HG02759 (cell line): Measurements from ENCODE around the gene CEPT1.

Source experiments
- ATAC-seq: cut with Tn5 transposase; IDR thresholded peaks from one replicate; pipeline ENCODE4 v1.9.1; 2021; ENCODE audit warnings: mild to moderate bottlenecking, moderate library complexity; ENCODE audit not compliant: unreplicated experiment

CEPT1 gene

DNA sequence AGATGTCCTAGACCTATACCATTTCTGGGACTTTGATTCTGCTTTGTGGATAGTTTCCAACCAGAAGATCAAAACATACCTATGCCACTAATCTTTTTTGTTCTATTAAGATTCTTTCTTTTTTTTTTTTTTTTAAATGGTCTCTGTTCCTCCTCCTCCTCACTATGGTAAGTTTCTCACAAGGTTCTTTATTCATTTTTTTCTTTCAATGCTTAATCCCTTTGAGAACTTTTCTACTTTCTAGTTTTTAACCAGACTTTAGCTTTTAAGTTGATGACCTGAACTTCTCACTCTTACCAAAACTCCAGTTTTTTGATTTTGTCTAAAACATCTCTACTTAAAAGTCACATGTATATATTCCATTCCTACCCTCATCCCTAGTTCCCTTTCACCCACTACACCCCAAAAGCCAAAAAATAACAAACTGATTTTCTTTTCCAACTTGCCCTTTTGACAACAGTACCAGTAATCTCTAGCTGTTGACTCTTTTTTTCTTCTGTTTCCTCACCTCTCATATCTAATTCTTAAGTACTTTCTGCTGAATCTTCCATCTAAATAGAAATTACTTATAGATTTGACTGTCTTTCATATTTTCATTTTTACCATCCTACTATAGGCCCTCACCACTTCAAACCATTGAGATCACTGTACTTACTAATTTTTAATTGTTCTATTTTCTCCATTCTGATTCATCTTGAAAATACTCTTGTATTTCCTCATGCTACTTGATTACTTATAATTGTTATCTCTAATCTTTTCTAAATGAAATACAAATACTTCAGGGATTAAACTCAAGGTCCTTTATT lies 6.1 kb downstream of the CEPT1 start:
- no peak for ATAC-seq

DNA sequence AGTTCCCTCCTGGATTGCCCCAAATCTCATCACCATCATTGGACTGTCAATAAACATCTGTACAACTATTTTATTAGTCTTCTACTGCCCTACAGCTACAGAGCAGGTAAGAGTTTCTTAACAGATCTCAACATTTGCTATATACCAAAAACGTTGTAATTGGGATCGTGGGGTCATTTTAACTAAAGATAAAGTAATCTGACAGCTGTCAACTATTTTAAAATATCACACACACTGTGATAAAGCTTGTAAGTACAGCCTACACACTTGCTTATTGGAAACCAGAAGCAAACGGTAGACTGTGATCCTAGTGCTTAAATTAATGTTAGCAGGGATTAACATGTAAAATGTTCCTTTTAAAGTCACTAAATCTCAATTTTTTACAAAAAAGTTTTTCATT lies 7.9 kb downstream of the CEPT1 start:
- no peak for ATAC-seq

DNA sequence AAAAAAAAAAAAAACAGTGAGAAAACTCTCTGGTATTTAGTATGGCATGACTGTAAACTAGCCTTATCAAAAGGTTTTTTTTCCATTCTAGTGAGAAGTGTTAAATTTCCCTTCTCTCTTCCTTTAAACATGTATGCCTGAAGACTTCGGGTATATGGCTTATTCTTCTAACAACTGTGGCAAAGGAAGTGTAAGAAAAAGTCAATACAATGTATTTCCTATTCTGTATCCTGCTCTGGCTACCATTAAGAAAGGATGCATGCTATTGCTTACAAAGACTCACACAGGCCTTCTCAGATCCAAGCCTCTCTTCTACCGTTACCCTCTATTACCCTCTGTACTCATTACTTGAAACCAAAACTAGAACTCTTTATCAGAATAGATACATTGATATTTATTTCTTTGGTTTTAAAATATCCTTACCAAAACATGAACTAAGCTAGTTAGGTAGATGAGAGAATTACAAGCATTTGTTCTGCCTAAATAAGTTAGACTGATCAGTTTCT lies 8.4 kb downstream of the CEPT1 start:
- ATAC-seq: no peak

DNA sequence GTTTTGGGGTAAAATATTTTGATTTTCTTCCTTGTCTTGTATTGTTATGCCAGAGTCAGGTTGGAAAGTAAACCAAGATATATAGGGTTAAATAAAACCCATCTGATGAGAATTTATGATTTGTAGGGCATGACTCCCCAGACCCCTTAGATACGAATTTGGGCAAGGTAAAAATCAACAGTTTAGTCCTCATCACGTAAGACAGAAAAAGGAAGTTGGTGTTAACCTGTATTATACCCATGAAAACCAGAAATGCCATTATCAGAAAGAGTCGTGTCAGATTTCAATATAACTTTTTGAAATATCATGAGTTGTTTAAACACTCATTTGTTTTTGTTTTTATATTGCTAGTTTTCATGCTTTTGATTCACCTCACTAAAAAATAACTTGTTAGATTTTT lies 11.8 kb downstream of the CEPT1 start:
- ATAC-seq: no peak

DNA sequence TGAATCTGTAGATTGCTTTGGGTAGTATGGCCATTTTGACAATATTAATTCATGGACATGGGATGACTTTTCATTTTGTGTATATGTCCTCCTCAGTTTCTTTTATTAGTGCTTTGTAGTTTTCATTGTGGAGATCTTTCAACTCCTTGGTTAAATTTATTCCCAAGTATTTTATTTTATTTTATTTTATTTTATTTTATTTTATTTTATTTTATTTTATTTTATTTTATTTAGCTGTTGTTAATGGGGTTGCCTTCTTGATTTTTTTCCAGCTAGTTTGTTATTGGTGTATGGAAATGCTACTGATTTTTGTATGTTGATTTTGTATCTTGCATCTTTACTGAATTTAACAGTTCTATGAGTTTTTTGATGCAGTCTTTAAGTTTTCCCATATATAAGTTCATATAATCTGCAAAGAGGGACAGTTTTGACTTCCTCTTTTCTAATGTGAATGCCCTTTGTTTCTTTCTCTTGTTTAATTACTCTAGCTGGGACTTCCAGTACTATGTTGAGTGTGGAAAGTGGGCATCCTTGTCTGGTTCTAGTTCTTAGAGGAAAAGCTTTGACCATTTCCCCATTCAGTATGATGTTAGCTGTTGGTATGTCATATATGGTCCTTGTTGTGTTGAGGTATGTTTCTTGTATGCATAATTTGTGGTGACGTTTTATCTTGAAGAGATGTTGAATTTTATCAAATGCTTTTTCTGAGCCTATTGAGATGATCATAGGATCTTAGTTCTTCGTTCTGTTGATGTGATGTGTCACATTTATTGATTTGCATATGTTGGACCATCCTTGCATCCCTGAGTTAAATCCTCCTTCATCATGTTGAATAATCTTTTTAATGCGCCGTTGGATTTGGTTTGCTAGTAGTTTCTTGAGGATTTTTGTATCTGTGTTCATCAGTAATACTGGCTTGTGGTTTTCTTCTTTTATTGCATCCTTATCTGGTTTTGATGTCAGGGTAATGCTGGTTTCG lies 14.3 kb downstream of the CEPT1 start:
- ATAC-seq: no peak

DNA sequence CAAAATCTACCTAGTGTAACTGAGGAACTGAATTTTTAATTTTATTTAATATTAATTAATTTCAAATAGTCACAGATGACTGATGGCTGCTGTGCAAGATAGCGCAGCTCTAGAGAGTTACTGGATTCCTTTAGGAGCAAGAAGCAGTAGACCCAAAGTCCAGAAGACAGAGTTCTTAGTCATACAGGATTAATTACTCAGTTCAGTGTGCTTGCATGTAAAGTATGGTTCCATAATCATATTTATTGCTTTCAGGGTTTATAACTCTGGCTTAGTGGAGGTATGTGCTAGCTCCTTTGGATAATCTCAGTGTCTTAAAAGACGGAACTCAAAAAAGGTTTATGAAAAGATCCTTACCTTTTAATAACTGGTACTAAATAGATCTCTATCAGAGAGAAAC lies 17.4 kb downstream of the CEPT1 start:
- no peak for ATAC-seq

DNA sequence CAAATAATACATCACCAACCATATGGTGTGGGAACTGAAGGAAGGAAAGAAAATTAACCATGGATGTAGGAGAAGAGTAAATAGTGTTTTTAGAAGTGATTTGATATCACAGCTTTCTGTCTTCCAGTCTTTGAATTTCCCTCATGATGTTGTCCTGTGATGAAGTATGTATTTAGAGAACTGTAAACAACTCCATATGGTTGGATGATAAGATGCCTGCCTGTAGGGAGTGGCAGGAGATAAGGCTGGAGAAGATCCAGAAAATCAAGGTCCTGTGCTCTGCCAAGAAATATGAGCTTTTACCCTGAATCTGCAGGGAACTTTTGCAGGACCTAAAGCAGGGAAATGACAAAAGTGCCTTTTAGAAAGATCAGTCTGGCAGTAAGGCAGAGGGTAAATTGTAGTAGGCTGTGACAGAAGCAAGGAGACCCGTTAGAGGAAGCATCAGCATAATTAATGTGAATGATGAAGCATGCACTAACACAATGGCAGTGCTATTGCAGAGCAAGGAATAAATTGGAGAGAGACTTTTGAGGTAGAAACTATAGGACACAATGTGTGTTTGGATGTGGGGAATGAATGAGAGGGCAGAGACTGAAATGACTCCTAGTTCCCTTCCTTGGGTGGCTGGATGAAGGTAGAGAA lies 21.9 kb downstream of the CEPT1 start:
- ATAC-seq: no peak

DNA sequence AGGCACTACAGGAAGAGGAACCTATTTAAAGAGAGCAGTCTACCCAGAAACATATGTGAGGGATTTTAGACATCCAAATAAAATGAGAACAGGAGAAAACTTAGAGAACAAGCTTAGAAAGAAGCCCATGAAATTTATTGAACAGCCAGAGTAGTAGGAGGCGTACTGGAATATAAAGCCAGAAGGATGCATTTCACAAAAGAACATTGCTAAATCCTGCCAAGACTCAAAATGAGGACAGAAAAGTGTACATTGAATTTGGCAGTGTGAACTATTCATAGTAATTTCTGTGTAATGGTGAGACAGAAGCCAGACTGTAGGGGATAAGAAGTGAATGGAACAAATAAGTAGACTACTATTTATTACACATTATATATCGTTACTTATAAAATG lies 22.5 kb downstream of the CEPT1 start:
- no peak for ATAC-seq

DNA sequence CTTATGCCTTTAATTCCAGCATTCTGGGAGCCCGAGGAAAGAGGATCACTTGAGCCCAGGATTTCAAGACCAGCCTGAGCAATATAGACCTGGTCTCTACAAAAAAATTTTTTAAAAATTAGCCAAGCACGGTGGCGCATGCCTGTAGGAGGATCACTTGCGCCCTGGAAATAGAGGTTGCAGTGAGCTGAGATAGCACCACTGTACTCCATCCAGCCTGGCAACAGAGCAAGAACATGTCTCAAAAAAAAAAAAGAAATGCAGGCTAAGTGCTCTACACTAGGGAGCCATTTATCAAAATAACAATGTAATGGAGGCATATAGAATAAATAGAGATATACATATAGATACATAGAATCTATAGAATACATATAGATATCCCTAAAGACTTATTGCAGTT lies 23.3 kb downstream of the CEPT1 start:
- no peak for ATAC-seq

DNA sequence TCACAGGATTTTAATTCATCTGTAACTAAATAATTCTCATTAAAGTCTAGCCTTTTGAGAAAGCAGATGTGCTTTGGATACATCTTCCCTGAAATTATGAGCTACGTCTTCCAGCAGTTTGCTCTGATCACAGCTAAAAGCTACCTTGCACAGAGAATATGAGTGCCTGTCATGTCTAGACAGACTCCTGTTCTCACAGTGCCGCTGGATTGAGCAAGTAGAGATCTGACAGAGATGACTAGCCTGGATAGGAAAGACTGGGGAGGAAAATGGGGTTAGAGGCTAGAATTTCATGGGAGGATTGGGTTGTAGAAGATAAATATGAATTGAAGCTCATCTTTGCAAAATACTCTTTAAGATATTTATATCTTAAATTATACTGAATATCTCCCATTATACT lies 24.1 kb downstream of the CEPT1 start:
- ATAC-seq: no peak

DNA sequence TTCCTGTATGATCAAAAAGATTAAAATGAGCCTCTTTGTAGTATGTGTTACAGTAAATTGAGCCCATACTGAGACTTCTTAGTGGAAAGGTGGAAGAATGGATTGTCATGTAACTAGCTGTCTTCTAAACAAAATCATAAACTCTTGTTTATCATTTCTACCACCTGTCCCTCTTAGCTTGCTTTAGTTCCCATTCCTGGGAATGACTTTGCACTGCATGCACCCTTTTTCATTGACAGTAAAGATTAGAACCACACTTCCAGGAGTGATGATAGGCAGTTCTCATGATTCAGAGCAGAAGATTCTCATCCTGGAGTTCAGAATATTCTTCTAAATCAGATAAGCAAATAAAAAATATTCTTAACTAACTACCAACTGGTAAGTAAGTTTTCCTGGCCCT lies 32.4 kb downstream of the CEPT1 start:
- ATAC-seq: no peak

DNA sequence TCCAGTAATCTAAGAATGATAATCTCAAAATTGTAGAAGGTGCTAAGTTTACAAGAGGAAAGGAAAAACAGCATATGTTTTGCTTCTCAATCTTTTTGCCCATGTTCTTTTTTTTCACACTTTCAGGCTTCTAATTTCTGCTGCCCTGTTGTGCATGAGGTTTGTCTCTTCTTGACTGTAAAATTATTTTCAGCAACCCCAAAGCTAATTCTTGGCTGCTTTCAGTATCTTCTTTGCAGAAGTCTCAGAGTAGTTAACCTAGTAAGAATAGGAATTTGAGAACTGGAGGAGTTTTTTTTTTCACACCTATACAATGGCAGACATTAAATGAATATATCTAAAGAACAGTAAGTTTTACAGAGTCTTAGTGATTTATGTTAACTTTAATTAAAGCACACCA lies 34.0 kb downstream of the CEPT1 start:
- no peak for ATAC-seq

DNA sequence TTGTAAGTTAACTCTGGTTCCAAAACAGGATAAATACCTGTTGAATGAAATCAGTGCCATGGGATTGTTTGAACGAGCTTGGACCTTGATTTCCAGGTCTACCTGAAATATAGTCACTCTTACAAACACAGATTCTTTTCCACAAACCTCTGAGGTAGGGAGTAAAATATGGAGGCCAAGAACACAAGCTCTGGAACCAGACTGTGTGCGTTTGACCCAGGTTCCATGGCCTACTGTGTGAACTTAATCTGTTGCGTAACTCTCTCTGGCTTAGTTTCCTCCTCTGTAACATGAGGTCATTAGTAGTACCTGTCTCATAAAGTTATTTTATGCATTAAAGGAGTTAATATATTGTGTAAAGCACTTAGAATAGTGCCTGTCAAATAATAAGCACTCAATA lies 35.3 kb downstream of the CEPT1 start:
- ATAC-seq: no peak

DNA sequence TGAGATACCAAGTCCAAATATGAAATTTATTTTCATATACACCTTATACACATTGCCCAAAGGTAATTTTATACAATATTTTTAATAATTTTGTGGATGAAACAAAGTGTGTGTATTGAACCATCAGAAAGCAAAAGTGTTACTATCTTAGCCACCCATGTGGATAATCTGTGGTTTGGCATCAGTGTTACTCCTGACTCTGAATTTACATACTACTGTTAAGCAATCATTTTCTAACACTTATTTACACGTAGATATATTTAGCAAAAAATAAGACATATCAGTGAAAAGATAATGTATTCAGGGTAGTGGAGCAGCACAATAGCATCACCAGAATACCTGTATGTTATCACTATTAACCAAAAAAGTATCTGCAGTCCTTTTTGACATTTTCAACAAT lies 36.7 kb downstream of the CEPT1 start:
- no peak for ATAC-seq

DNA sequence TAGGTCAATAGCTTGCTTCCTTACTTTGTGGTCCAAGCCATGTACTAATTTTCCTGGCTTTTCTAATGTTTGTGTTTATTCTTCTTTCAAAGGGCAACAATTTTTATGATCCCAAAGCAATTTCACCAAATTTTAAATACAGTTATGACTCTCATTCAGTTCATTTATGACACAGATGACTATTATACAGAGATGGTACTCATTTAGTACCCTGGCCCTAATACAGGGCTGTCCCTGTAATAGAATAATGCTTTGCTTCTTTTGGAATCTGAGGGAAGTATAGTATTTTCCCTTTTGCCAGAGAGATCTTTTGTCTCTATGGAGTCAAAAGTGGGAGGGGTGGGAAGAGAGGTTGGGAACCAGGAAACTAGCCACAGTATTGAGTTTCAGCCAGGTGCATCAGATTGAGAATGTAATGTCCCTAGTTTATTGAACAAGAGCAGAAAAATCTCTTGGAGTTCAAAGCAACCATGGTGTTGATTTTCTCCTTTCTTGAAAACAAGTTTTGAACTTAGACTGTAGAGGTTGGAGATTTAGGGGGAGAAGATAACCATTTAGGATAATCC lies 40.0 kb downstream of the CEPT1 start:
- ATAC-seq: no peak

DNA sequence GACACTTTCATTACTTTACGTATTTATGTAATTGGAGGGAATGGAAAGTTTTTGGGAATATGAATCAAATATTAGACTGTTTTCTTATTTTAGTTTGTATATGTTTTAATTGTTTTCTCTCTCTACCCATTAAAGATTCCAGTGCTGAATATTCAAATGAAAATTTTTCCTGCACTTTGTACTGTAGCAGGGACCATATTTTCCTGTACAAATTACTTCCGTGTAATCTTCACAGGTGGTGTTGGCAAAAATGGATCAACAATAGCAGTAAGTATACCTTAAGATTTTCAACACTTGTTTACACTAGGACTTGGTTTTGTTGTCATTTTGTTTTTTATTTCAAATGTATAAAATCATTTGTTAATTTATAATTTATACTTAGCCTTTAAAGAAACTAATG lies 42.0 kb downstream of the CEPT1 start:
- ATAC-seq: no peak

DNA sequence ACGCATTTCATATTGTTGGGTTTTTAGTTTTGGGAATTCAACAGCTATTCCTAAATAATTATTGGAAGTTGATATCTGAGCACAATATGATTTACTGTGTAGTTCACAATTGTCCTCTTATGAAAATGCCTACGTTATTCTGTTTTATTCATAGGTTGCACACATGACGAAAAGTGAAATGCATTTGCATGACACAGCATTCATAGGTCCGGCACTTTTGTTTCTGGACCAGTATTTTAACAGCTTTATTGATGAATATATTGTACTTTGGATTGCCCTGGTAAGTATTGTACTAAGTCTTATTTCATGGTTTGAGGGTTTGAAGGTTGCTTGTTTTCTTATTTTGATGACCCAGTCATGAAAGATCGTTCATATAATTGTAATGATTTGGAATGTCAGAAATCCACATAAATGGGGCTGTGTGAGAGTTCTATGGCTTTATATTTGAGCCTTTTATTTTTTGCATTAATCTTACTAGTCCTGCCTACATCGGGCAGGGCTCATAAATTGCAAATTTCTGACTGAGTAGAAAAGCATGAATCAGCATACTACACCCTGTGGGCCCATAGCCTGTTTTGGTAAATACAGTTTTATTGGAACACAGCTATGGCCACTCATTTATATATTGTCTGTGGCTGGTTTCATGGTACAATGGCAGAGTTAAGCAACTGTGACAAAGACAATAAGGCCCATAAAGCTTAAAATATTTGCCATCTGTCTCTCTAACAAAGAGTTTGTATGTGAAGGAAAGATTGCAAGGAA lies 43.5 kb downstream of the CEPT1 start:
- no peak for ATAC-seq

DNA sequence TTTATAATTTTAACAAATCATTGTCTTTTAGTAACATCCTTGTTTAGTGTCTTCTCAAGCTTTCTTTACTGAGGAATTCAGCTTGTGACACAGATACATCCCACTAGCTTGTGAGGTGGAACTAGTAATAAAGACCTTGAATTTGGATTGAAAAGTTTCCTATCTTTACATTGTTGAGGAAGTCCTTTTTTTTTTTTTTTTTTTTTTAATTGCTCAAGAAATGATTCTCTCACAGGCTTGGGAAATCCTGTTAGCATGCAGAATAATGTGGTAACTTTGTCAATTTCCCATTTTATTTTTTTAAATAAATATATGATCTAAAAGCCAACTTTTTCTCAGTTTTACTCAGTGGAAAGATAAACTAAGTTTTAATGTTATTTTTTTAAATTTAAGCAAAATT lies 44.6 kb downstream of the CEPT1 start:
- ATAC-seq: no peak

DNA sequence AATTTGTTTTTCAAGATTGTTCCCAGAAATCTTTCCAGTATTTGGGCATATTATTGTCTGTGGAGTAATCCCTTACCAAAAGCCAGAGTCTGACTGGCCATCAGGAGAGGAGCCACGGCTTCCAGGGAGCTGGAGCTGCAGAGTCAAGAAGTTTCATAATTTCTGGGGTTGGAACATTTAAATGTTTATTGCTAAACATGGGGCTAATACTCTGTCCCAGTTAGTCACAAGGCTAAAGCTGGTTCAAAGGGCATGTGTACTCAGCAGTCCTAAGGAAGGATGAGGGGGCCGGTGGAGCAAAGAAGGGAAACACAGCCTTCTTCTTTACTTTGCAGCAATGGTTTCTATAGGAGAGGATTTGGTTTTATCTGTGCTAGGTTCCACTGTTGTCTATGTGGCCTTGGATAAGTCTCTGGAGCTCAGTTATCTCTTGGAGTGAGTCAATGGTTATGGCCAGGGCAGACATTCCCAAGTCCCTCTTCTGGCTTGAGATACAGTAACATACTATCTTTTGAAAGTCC lies 51.0 kb downstream of the CEPT1 start:
- no peak for ATAC-seq

DNA sequence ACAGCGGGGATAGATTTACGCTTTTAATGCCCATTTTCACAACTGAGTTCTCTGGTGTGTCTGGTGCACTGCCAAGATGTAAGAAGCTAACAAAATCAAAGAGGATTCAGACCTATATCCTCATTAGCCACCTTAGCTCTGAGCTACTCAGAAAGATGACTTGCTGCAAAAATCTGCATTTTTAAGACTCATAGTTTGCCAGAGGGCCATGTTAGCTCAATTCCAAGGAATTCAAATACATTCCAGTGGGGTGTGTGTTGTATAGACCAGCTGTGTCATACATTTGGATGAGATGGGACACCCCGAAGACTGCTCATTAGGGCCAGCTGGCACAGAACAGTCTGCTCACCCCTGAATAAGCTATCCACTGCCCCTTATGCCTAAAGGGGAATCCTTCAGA lies 51.5 kb downstream of the CEPT1 start:
- no peak for ATAC-seq
